Uterus (tissue), 4 donors: Measurements from ENCODE around the gene SPATA7. TPM values are rescaled to one million over a fixed set of nuclear protein-coding genes. Genes with fewer than 3 reads are reported as not detected.

ENCODE experiments used
- DNase-seq, 2 donors: peaks; one replicate each; pipeline ENCODE4 v3.0.0-alpha.2; 2019 to 2020
- H3K27ac ChIP-seq, 2 donors: fragments of 200-600 bp; sonication (generic); 1 replicate in 1 of 2; 2 replicates in 1 of 2; pipeline ENCODE4 v1.5.1; 2016 to 2018
- H3K27me3 ChIP-seq, 2 donors: fragments of 200-600 bp; sonication (generic); one replicate each; pipeline ENCODE4 v1.5.1; 2018 to 2019; ENCODE audit warnings: control low read depth in 1 of 2
- H3K36me3 ChIP-seq, 2 donors: fragments of 200-600 bp; sonication (generic); one replicate each; pipeline ENCODE4 v1.5.1; 2019; ENCODE audit warnings: control low read depth in 1 of 2
- H3K4me1 ChIP-seq, 2 donors: fragments of 200-600 bp; sonication (generic); one replicate each; pipeline ENCODE4 v1.5.1; 2018 to 2019; ENCODE audit warnings: control low read depth in 1 of 2
- H3K4me3 ChIP-seq, 2 donors: fragments of 200-600 bp; sonication (generic); 1 replicate in 1 of 2; 2 replicates in 1 of 2; pipeline ENCODE4 v1.5.1; 2018 to 2019; ENCODE audit warnings: mild to moderate bottlenecking in 1 of 2
- H3K9me3 ChIP-seq, 2 donors: fragments of 200-600 bp; sonication (generic); one replicate each; pipeline ENCODE4 v1.5.1; 2019; ENCODE audit warnings: control low read depth in 1 of 2
- POLR2A ChIP-seq, 2 donors: fragments of 450-650 bp; IDR thresholded peaks; one replicate each; pipeline ENCODE4 v1.6.1; 2016; ENCODE audit warnings: antibody characterized with exemption in 2 of 2, mild to moderate bottlenecking in 1 of 2, moderate library complexity in 1 of 2
- intact Hi-C: fragments of 100-400 bp; cut with DNase I; formaldehyde crosslinking; loops from one replicate; pipeline ENCODE4 v1.15.1; 2023; ENCODE audit warnings: low total_unique reads
- total RNA-seq, 4 donors: library from RNA; depleted of rRNA in 3 of 4; stranded (reverse); fragments of >200 nt in 3 of 4; gene quantifications; one replicate each; pipeline versions ENCODE4 v1.1.0 to v1.2.4, GENCODE V29; 2014 to 2023
- TF ChIP-seq, protein P1 (sequence below), 4 experiments: fragments of 200-600 bp in 2 of 4; fragments of 450-650 bp in 2 of 4; sonication (generic) in 2 of 4; IDR thresholded peaks; one replicate each; pipeline ENCODE4 v1.5.1; 2016 to 2019; ENCODE audit warnings: antibody characterized with exemption in 4 of 4, mild to moderate bottlenecking in 2 of 4, moderate library complexity in 1 of 4
- donor health status: DM: yes; HTN: yes; CAD: no.

The SPATA7 gene
- total RNA-seq, 4 donors from 2014 or later: 21.3 to 61.8 (median 41.6) TPM

- no peaks in the 10 kb centered on the region for H3K36me3 ChIP-seq
- H3K4me1 ChIP-seq: no peaks in the 10 kb centered on the region
- TF ChIP-seq, protein P1, sequence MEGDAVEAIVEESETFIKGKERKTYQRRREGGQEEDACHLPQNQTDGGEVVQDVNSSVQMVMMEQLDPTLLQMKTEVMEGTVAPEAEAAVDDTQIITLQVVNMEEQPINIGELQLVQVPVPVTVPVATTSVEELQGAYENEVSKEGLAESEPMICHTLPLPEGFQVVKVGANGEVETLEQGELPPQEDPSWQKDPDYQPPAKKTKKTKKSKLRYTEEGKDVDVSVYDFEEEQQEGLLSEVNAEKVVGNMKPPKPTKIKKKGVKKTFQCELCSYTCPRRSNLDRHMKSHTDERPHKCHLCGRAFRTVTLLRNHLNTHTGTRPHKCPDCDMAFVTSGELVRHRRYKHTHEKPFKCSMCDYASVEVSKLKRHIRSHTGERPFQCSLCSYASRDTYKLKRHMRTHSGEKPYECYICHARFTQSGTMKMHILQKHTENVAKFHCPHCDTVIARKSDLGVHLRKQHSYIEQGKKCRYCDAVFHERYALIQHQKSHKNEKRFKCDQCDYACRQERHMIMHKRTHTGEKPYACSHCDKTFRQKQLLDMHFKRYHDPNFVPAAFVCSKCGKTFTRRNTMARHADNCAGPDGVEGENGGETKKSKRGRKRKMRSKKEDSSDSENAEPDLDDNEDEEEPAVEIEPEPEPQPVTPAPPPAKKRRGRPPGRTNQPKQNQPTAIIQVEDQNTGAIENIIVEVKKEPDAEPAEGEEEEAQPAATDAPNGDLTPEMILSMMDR (IDR thresholded peaks at IDR 0.05): no peak
- TF ChIP-seq POLR2A (IDR thresholded peaks at IDR 0.05): no peak
- intact Hi-C loops: no loop called here
- no peak for DNase-seq
- no peaks in the 10 kb centered on the region for H3K27me3 ChIP-seq
- no peaks in the 10 kb centered on the region for H3K9me3 ChIP-seq
- no peak overlapping the region for H3K4me3 ChIP-seq
- H3K27ac ChIP-seq: no peak overlapping the region
Observed at GRCh38 chr14:88351966-88352691, 33.3 kb upstream of the SPATA7 start.

DNA sequence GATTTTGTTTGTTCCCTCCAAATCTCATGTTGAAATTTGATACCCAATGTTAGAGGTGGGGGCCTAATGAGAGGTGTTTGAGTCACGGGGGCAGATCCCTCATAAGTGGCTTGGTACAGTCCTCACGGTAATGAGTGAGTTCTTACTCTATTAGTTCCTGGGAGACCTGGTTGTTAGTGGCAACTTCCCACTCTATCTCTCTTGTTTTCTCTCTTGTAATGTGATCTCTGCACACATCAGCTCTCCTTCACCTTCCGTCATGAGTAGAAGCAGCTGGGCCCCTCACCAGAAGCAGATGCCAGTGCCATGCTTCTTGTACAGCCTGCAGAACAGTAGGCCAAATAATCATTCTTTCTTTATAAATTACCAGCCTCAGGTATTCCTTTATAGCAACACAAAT, 32.8 kb upstream of the SPATA7 start:
- DNase-seq: no peak
- no peak overlapping the region for H3K27ac ChIP-seq
- no peaks in the 10 kb centered on the region for H3K4me1 ChIP-seq
- no peaks in the 10 kb centered on the region for H3K9me3 ChIP-seq
- intact Hi-C loops: no loop called here
- H3K4me3 ChIP-seq: no peak overlapping the region
- no peak for TF ChIP-seq POLR2A (IDR thresholded peaks at IDR 0.05)
- TF ChIP-seq, protein P1 (IDR thresholded peaks at IDR 0.05): no peak
- H3K27me3 ChIP-seq: no peaks in the 10 kb centered on the region
- no peaks in the 10 kb centered on the region for H3K36me3 ChIP-seq

GRCh38 chr14:88354358-88354757, 31.1 kb upstream of the SPATA7 start:
- no peaks in the 10 kb centered on the region for H3K27me3 ChIP-seq

GRCh38 chr14:88359500-88359899, 26.0 kb upstream of the SPATA7 start:
- intact Hi-C loops: no loop called here
- no peaks in the 10 kb centered on the region for H3K9me3 ChIP-seq
- H3K27ac ChIP-seq: no peak overlapping the region
- no peaks in the 10 kb centered on the region for H3K4me1 ChIP-seq
- TF ChIP-seq POLR2A (IDR thresholded peaks at IDR 0.05): no peak
- TF ChIP-seq, protein P1 (IDR thresholded peaks at IDR 0.05): no peak
- no peak overlapping the region for H3K4me3 ChIP-seq
- no peaks in the 10 kb centered on the region for H3K36me3 ChIP-seq
- H3K27me3 ChIP-seq: no peaks in the 10 kb centered on the region
- no peak for DNase-seq

More at GRCh38 chr14:88354358-88354757, 31.1 kb upstream of the SPATA7 start:
- H3K4me3 ChIP-seq: no peak overlapping the region
- H3K4me1 ChIP-seq: no peaks in the 10 kb centered on the region
- H3K36me3 ChIP-seq: no peaks in the 10 kb centered on the region
- H3K27ac ChIP-seq: no peak overlapping the region
- no peak for DNase-seq
- TF ChIP-seq POLR2A (IDR thresholded peaks at IDR 0.05): no peak
- TF ChIP-seq, protein P1 (IDR thresholded peaks at IDR 0.05): no peak
- intact Hi-C loops: no loop called here
- no peaks in the 10 kb centered on the region for H3K9me3 ChIP-seq

DNA sequence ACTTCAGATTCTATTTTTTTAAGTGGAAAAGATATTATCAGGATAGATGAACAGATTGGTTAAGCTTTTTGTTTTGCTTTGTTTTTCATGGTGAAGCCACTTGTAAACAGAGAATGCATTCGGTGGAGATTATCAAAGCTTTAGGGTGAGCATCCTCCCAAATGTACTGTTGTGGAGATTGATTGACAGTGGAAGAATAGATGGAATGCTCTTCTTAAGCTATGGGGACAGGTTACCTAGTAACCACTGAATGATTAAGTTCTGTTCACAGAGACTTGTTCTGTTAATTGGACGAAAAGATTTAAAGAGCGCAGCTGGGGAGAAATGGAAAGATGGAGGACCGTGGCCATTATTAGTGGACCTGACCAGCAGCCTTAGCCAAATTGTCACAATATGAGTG, 21.8 kb upstream of the SPATA7 start:
- Histone ChIP-seq H3K27me3 (no peaks in the 10 kb centered on the region), H3K9me3 (no peaks in the 10 kb centered on the region), H3K4me1 (no peaks in the 10 kb centered on the region), H3K36me3 (no peaks in the 10 kb centered on the region), H3K4me3 (no peak overlapping the region), H3K27ac (no peak overlapping the region)
- DNase-seq: no peak
- no peak for TF ChIP-seq POLR2A (IDR thresholded peaks at IDR 0.05)
- TF ChIP-seq, protein P1 (IDR thresholded peaks at IDR 0.05): no peak
- intact Hi-C loops: no loop called here
